SW 1271 (cell line): ENCODE data around the gene DAGLA.

Source experiments
- DNase-seq, 2 experiments: peaks; one replicate each; lab custom pipeline; 2025; lab: John Stamatoyannopoulos, UW

The DAGLA gene

DNA sequence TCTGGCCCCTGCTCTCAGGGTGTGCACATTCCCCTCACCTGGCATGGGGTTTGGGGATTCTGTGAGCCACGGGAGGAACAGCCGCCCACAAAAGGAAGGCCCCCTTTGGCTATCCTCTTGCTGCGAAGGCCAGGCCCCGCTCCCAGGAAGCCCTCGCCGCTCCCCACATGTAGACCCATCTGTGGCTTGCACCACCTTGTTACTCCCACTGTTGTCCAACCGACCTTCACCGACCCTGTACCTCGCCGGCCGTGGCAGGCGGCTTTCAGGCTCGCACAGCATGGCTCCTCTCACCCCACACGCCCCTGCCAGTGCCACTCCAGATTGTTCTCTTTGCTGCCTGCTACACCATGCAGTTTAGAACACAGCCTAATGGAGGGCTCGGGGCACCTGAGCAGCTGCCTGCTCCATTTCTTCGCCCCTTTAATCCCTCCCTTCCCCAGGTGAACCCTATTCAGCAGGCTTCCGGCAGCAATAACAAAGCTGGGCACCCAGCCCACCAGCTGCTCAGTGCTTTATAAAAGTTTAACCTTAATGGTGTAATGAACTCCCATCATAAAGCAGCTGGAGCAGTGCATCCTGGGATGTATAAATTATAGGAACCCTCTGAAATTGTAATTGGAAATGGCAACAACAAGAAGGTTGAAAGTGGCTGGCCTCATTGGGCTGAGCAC, 10.7 kb downstream of the DAGLA start:
- no peak for DNase-seq

- no peak for DNase-seq
Observed at GRCh38 chr11:61691380-61692156, 11.4 kb downstream of the DAGLA start.

GRCh38 chr11:61693922-61694601, 13.9 kb downstream of the DAGLA start:
- no peak for DNase-seq

DNA sequence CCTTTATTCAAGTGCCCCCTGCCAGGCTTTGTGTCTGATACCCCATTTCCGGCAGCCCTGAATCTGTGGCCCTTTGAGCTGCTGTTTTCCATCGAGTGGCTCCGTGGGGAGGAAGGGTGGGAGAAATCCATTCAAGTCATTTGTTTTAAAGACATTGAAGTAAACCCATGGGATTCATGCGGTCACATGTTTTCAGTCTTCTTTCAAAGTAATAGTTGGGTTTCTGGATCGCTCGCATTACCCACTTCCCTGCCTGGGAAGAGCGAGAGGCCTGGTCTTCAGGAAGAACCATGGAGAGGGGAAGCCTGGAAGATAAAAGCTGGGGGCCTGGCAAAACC, 14.4 kb downstream of the DAGLA start:
- no peak for DNase-seq

DNA sequence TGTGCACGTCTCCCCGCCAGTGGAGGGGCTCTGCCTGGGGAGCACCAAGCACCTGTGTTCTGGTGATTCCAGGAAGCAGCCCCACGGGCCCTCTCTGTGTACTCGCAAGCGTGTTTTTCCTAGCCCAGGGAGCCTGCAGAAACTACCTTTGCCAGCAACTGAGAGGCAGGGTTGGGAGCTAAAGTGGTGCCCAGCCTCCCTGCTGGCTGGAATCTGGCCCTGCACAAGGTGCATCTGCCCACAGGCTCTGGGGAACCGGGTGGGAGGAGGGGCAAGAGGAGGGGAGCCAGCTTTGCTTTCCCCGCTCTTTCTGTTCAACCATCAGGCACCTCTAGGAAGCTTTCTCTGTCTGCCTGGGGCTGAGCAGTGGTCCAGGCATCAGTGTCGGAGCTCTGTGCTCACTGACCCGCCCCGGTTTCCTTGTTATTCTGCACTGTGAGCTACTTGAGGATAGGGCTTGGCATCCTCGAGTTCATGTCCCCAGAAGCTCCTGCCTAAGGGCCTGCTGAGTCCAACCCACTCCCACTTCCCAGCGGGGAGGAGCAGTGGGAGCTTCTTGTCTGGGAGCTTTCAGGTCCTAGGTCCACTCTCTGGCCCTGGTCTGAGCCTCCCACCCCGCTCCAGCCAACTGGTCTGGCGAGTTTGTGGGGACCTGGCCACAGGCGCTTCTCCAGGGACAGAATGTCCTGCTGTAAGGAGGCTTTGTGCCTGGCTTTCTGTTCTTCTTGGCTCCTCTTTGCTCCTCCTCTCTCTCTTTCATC, 14.9 kb downstream of the DAGLA start:
- DNase-seq: no peak

GRCh38 chr11:61695917-61696316, 15.7 kb downstream of the DAGLA start:
- no peak for DNase-seq

GRCh38 chr11:61696602-61697001, 16.4 kb downstream of the DAGLA start:
- no peak for DNase-seq

- no peak for DNase-seq
Observed at GRCh38 chr11:61697078-61697502, 16.9 kb downstream of the DAGLA start.

GRCh38 chr11:61697764-61698163, 17.6 kb downstream of the DAGLA start:
- DNase-seq: no peak

DNA sequence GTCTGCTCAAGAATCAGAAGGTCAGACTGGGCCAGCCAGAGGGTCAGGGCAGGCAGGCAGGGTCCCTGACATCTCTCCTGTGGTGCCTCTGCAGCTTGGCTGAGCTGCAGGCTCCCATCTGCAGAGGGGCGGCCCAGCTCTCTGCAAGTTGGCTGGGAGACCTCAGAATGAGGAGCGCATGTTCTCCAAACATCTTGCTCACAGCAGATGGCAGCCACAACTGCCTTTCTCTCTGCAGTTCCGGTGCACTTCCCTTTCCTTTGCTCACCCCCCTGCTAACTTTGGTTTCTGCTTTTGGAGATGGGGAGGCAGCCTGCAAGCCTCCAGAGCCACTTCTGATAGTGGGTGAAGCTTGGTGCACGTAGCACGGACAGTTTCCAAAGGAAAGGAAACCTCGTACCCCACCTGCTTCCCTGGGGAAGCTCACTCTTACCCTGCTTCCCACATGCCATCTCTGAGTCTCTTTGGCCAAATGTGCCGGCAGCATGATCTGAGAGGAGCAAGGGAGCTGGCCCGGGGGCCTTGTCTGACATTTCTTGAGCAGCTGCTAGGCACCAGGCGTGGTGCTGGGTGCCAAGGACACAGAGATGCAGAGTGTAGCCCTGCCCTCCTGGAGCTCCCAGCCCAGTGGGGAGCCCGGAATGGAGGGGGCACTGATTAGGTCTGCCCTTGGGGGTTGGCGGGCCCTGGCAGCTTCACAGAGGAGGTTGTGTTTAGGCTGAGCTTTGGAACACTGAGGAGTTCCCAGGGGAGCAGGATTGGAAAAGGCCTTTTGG, 18.2 kb downstream of the DAGLA start:
- DNase-seq: no peak

GRCh38 chr11:61699737-61700160, 19.6 kb downstream of the DAGLA start:
- DNase-seq: no peak

DNA sequence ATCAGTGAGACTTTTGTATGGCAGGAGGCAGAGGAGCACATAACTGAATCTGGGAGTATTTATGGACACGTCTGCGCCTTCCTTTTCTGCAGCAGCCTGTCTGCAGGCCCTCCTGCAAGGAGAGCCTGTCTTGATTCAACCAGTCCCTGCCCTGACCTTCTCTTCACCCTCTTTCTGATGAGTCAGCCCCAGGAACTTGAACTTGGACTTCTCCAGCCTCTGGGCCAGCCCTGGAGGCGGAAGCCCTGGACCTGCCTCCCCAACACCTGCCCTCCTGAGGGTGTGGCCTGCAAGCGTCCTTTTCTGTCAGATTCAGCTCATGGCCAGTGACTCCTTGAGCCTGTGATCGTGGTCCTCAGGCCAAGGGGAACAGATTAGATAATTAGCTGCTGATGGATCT, 20.0 kb downstream of the DAGLA start:
- DNase-seq: peak in 1 of 2 experiments; percentile 29

GRCh38 chr11:61700720-61701119, 20.5 kb downstream of the DAGLA start:
- DNase-seq: no peak

DNA sequence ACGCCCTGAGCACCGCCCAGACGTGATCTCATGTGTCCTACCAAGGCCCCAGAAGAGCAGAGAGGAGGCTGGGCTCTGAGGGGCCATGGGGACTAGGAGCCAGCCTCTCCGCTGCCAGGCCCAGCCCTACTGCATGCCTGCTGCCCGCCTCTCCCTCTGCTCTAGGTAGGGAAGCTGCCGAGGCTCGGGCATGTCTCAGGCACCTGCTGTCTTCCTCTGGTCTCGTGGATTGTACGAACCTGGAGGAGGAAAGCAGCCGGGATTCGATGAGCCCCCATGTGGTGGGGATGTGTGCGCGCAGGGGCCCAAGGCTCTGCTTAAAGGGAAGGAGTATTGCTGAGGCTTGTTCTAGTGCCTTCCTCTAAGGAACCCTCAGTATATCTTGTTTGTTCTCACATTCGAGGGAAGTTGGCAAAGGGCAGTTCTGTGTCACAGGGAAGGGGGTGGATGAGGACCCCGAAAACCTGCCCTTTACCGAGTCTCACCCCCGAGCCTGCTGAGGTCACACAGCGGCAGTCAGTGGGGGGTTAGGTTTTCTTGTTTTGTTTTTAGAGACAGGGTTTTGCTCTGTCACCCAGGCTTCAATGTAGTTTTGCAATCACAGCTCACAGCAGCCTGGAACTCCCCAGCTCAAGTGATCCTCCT, 21.2 kb downstream of the DAGLA start:
- DNase-seq: peak in 1 of 2 experiments; percentile 18

DNA sequence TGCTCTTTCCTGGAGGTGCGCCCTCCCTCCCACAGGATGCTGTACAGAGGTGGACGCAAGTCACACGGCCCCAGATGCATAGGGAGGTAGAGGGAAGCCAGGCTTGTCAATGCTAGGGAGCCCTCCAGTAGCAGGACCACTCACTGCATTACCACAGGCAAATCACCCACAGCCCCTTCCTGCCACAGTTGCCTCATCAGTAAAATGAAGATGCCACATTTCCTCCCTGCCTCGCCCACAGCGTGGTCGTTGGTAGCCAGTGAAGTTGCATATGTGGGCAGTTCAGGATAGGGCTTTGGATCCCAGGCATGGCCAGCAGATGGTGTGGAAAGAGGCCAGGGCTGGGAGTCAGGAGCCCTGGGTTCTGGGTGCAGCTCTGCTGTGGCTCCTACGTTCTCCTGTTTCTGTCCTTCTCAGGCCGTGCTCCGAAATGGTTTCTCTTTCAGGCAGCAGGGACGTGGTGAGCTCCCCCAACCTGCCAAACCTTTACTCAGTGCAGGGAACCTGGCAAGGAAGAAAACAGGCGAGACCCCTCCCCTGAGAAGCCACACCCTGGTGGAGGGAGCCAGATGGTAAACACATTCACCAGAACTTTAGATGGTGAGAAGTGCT, 22.6 kb downstream of the DAGLA start:
- DNase-seq: no peak

DNA sequence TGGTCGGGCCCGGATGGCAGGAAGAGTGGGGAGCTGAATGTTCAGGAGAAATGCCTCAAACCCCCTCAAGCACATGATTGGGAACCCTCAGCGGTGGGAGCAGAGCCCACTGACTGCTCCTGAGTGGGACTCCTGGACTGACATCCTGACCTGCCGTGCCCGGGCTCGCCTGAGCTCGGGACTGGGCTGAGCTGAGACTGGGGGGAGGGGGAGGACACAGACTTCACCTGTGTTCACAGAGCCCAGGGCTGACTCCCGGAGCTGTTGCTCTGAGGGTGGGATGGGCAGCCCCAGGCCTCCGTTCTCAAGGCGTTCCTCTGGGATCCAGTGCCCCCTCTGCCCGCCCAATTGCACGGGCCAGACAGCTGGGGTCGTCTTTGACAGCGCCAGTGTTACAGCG, 24.6 kb downstream of the DAGLA start:
- no peak for DNase-seq

GRCh38 chr11:61706452-61707400, 26.5 kb downstream of the DAGLA start:
- DNase-seq: no peak

DNA sequence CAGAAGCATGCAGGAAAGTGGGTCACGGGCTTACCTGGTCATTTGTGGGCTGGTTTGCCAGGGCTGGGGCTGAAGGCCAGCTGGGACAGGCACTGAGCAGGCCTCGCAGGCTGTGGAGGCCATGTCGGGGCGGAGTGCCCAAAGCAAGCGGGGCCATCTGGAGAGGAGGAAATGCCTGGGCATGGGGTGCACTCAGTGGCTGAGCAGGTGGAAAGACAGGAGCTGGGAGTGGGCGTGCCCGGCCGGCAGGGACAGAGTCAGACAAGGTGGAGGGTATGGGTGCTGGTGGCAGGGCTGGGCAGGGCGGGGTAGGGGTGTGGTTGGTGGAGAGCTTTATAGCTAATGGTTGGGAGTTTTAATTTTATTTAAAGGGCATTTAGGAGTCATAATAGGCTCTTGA, 27.4 kb downstream of the DAGLA start:
- DNase-seq: no peak

- no peak for DNase-seq
Observed at GRCh38 chr11:61709110-61709509, 28.9 kb downstream of the DAGLA start.
